Measurements from ENCODE around the gene CLASRP. TPM values are rescaled to one million over a fixed set of nuclear protein-coding genes. Genes with fewer than 3 reads are reported as not detected.

The CLASRP gene
- total RNA-seq, 2 experiments from 2014 or later, result 142 to 166 TPM

GRCh38 chr19:45063851-45064801 lies 25.3 kb downstream of the CLASRP start:
- H3K36me3 ChIP-seq (ENCODE audit: insufficient read depth, low read length), result peaks cover 95% of the 10 kb centered on the region
- ChIA-PET CTCF (ENCODE audit: unreplicated experiment) (no interaction called here), POLR2A (no interaction called here)
- no peaks in the 10 kb centered on the region for H3K9me2 ChIP-seq (ENCODE audit: insufficient read depth, low read length)
- H4K20me1 ChIP-seq (ENCODE audit: insufficient read depth, low read length), result no peaks in the 10 kb centered on the region
- no peak overlapping the region for H3K4me3 ChIP-seq (ENCODE audit: low read depth, low read length, poor library complexity, severe bottlenecking)
- H3K9me3 ChIP-seq (ENCODE audit: low read length), result no peaks in the 10 kb centered on the region
- peaks cover 10% of the 10 kb centered on the region for H3K4me1 ChIP-seq (ENCODE audit: insufficient read depth, low read length, poor library complexity, severe bottlenecking)
- H3K4me2 ChIP-seq (ENCODE audit: low read length), result no peak overlapping the region
- no peak overlapping the region for H3K27ac ChIP-seq (ENCODE audit: low read depth, low read length, poor library complexity, severe bottlenecking)
- TF ChIP-seq, protein P1, sequence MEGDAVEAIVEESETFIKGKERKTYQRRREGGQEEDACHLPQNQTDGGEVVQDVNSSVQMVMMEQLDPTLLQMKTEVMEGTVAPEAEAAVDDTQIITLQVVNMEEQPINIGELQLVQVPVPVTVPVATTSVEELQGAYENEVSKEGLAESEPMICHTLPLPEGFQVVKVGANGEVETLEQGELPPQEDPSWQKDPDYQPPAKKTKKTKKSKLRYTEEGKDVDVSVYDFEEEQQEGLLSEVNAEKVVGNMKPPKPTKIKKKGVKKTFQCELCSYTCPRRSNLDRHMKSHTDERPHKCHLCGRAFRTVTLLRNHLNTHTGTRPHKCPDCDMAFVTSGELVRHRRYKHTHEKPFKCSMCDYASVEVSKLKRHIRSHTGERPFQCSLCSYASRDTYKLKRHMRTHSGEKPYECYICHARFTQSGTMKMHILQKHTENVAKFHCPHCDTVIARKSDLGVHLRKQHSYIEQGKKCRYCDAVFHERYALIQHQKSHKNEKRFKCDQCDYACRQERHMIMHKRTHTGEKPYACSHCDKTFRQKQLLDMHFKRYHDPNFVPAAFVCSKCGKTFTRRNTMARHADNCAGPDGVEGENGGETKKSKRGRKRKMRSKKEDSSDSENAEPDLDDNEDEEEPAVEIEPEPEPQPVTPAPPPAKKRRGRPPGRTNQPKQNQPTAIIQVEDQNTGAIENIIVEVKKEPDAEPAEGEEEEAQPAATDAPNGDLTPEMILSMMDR (conservative IDR thresholded peaks at IDR 0.05; ENCODE audit: low read length), result no peak
- TF ChIP-seq EZH2phosphoT487 (IDR thresholded peaks at IDR 0.05; ENCODE audit: borderline replicate concordance, low read depth, low read length), result no peak
- H2AFZ ChIP-seq (ENCODE audit: low read length), result no peak overlapping the region
- intact Hi-C loops (cut with micrococcal nuclease; ENCODE audit: unreplicated experiment), result no loop called here
- BruUV-seq (replicated peaks), result no TSS peak
- H3K79me2 ChIP-seq (ENCODE audit: insufficient read depth, low read depth, low read length), result no peaks in the 10 kb centered on the region
- DNase-seq (ENCODE audit: low spot score), result no peak

- Histone ChIP-seq H3K27ac (ENCODE audit: low read depth, low read length, poor library complexity, severe bottlenecking) (no peak overlapping the region), H3K9me3 (ENCODE audit: low read length) (no peaks in the 10 kb centered on the region), H3K9me2 (ENCODE audit: insufficient read depth, low read length) (no peaks in the 10 kb centered on the region), H3K36me3 (ENCODE audit: insufficient read depth, low read length) (peaks cover 95% of the 10 kb centered on the region), H3K79me2 (ENCODE audit: insufficient read depth, low read depth, low read length) (no peaks in the 10 kb centered on the region; the same call in 1 of the 2 replicates), H4K20me1 (ENCODE audit: insufficient read depth, low read length) (no peaks in the 10 kb centered on the region; the same call in 1 of the 2 replicates), H3K4me1 (ENCODE audit: insufficient read depth, low read length, poor library complexity, severe bottlenecking) (peaks cover 21% of the 10 kb centered on the region), H3K4me3 (ENCODE audit: low read depth, low read length, poor library complexity, severe bottlenecking) (no peak overlapping the region), H2AFZ (ENCODE audit: low read length) (no peak overlapping the region), H3K4me2 (ENCODE audit: low read length) (no peak overlapping the region)
- ChIA-PET POLR2A (interaction anchor here (0.6 kb wide), 1 partner anchor 575 kb away, joined by 3 read pairs; no protein-coding TSS in a partner anchor), CTCF (ENCODE audit: unreplicated experiment) (no interaction called here)
- no TSS peak for BruUV-seq (replicated peaks)
- DNase-seq (ENCODE audit: low spot score), result no peak
- intact Hi-C loops (cut with micrococcal nuclease; ENCODE audit: unreplicated experiment), result no loop called here
- TF ChIP-seq, protein P1 (conservative IDR thresholded peaks at IDR 0.05; ENCODE audit: low read length), result no peak
- no peak for TF ChIP-seq EZH2phosphoT487 (IDR thresholded peaks at IDR 0.05; ENCODE audit: borderline replicate concordance, low read depth, low read length)
These were observed 28.2 kb downstream of the CLASRP start for GRCh38 chr19:45066921-45067661.
